ENCODE results near the gene OXER1.
A peak's percentile ranks its signal among the peaks of the same experiment; 100 is the strongest.

The OXER1 gene

DNA sequence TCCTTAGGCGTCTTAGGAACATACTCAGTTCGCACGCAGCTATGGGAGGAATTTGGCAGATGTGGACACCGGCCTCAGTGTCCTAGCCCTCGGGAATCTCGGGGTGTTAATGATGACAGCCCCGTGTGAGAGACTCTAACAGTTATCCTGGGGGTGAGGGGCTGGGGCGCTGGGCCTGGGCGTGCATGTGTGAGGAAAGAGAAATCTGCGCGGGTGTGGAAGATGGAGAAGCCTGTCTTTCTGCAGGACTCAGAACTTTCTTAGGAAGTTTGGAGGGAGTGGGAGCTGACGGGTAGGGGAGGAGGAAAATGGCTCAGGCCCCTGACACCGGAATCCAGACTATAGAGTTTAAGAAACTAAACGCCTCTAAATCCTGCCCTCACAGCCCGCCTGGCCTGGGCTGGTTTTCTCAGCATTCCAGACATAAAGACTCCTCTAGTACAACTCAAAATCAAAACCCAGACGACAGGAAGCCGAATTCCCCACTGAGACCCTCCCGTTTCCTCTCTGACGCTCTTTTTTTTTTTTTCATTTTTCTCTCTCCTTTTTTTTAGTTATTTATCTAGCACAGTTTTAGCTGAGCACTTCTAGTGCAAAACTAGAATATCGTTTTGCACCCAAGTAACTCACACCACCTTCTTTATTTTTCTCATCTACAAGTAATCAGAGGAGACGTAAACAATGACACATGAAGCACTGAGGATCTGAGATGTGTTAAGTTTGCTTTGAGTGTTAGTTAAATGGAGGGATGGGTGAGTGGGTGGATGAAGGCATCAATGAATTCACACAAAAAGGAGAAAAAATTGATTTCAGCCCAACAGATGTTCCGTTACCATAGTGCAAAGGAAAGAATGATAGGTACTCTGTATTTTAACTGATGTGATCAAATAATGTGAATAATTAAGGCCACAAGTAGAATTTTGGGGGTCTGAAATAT, 29.7 kb upstream of the OXER1 start:
- DNase-seq = no peak

DNA sequence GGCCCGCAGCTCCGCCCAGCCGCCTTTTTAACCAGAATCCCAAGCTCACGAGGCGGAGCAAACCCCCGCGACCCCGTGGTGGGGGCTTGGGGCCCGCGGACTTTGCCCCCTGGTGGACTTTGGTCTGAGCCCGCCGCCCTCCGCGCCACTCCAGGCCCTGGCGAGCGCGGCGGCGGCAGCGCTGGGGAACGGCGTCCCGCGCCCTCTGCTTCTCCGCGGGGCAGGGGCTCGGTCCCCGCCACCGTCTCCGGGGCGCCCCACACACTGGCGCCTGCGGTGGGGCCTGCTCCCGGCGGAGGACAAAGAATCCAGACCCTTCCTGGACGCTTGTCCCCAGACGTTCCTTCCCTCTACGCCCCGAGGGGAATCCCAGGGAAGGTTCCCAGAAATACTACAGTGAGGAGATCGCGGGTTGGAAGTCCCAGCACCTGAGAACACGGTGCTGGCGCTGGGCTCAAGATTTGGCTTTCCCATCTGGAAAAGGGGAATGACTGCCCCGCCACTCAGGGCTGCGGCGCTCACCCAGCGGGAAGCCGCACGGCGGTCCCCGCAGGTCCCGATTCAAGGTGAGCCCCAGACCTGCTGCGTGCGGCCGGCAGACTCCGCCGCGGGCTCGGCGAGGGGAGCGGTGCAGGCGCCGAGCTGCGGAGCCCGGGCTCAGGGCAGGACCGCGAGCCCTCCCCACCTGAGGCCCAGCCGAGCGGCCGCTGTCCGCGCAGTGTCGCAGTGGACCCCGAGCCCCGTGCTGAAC, 28.8 kb upstream of the OXER1 start, which contains the start of gene HAAO:
Gene HAAO, minus strand, starts transcription at position 1 of the 751 bp plus-strand sequence. CDS start 47 bp downstream, outside the sequence.
- peak in 1 of 2 donors; percentile 25 for DNase-seq

DNA sequence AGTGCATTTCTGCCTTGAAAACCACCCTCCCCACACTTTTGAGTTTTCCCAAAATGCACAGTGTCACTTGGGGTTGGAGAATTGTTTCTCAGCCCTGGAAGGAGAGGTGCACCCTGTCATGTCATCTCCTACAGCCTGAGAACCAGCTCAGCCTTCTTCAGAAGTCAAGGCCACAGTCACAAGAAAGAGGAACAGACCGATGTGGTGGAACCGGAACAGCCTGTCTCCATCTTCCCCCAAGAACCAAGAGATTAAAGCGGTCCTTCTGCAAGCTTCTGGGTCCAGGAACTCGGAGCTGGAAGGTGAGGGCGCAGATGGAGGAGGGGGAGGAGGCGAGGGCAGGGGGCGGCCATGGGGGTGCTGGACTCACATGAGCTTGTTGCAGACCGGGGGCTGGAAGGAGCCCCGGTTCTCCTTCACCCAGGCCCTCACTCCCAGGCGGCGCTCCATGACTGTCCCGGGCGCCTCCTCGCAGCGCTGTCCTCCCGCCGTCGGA, 28.2 kb upstream of the OXER1 start:
- DNase-seq = peak; percentile 50 to 54

DNA sequence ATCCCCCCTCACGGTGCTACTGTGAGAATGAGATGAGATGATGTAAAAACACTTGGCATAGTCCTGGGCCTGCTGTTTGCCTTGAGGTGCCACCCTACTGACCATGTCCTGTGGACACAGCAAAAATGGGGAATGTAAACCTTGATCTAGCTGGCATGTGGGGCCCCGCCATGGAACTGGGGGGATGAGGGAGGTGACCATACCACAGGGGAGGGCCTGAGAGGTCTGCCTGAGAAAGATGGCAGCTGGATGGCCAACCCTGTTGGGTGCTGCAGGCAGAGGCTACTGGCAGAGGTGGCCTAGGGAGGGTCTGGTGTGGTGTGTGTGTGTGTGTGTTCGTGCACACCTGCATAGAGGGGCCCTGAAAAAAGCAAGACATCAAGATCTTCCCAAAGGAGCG, 27.7 kb upstream of the OXER1 start:
- no peak for DNase-seq

DNA sequence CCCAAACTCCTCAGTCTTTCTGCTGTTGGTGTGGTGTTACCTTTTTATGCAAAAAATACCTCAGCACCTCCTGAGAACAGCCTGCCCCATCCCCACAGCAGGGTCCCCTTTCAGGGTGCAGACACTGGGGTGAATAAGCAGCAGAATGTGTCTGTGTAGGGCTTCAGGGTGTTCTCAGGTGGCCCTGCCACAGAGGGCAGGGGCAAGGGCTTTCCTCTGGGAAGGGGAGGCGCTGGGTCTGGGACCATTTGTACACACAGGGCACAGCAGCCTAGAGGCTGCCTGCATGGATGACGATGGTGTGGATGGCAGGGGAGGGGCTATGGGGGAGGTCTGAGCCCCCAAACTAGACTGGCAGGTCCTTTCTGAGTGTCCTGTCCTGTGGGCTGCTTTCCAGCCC, 25.8 kb upstream of the OXER1 start:
- no peak for DNase-seq

DNA sequence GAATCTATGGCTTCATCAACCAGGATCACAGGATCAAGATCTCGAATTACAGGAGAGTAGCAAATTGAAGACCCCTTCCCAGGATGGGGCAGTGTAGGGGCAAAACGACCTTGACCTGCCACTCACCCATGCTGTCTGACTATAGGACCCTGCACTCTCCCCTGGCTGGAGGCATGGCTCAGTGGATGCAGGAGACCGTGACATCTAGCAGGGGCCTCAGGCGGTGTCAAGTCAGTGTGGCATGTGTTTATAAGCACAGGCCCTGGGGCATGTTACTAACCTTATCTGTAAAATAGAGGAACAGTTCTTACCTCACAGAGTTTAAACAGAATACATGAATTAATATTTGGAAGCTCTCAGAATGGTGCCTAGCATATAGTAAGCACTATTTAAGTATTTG, 24.9 kb upstream of the OXER1 start:
- no peak for DNase-seq

DNA sequence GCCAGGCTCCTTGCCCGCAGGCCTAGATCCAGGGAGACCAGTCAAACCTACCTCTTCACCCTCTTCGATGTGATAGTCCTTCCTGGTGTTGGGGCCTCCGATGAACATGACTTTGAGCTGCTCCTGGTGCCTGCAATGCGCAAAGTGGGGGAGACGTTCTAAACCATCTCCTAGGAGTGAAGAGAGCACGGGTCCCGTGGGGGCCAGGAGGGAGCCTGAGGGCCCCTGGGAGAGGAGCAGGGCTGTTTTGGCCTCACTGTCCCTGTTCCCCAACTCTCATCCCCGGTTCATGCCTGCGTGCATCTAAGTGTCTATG, 24.5 kb upstream of the OXER1 start:
- DNase-seq = no peak

DNA sequence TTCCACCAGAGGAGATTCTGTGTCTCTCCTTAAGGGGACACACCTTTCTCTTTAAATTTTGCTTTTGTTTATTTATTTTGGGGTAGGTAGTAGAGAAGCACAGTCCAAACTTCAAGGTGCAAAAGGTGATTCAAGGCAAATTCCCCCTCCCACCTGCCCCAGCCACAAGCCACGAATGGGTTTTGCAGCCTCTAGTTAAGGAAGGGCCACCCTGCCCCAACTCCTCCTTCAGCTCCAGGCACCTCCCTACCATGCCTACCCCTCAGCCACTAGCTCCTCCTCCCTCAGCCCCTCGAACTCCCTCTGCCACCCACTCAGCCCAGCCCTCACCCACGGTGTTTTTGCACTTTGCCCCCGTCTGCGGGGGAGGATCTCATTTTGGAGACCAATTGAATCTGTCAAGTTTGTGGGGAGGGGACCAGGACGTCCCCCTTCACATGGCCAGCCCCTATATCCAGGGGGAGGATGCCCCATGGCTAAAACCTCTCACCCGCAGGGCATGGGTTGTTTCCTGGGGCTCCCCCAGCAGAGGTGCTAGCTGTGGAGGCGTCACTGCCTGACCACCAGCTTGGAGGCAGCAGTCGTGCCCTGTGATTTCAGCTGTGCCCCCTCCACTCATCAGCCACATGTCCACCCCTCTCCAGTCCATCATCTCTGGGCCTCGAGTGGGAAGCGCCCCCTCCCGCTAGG, 24.0 kb upstream of the OXER1 start:
- DNase-seq = no peak

DNA sequence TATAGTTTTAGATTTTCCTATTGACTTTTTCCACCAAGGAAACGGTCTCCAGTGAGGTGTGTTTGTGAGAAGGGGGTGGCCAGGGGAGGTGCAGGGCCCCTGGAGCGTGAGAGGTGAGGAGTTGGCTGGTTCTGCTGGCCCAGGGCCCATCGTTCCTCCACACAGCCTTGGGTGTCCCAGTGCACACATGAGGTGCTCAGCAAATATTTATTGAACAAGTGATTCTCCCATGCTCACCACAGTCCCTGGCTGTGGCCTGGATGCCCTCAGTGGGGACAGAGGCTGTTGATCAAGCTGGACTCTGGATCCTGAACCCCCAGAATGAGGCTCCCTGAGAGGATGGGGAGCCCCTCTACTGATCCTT, 23.5 kb upstream of the OXER1 start:
- DNase-seq = no peak

DNA sequence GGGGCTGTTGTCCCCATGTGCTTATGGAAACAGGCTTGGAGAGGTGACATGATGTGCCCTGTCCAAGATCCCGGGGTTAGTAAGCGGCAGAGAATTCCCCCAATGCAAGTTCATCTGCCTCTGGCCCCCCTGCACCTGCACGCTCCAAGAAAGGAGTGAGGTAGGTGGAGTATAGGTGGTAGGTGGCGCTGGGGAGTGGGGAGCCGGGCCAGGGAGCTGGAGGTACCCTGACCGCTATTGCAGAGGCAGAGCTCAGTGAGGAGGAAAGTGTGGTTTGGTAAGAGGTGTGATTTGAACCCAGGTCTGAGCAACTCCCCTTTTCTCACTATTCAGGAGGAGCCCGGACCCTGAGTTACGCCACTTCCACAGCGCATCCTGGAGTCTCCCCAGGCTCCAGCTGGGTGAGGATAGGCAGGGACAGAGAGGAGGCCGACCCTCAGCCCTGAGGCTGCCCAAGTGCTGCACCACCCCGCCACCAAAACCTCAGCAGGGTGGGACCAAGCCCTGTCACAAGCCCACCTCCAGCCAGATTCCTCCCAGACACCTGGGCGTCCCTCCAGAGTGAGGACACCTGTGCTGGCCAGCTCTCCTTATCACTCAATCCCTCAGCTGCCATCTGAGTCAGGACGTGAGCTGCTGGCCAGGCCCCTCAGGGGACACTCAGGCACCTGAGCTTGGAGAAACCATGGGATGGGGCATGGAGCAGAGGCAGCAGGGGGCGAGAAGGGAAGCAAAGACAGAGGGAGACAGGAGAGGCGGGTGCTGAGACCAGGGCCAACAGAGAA, 22.8 kb upstream of the OXER1 start:
- no peak for DNase-seq

DNA sequence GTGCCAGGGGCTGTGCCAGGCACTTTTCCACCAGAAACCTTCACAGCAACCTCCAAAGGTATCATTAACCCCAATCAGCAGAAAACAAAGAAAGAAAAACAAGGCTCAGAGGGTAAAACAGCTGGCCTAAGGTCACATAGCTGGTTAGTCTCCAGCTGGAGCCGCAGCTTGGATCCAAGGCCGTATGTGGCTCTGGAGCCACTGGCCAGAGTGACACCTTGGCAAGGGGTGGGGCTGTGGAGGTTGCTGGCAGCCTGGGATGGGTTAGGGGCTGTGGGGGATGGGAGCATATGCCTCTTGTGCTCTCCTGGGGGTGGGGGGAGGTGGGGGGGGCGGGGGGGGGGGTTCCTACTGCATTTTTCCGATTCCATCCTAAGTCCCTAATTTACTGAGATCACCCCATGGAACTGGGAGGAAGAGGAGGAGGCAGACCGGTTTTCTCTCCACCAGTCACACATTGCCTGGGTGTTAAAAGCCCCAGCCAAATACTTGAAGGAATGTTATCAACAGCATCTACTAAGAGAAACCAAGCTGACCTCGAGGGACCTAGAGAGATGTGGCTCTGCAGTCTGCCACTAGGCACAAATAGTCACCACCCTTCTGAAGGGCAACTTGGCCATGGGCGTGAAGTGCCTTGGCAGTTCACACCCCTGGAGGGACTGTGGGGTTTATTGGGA, 20.4 kb upstream of the OXER1 start:
- DNase-seq = no peak

DNA sequence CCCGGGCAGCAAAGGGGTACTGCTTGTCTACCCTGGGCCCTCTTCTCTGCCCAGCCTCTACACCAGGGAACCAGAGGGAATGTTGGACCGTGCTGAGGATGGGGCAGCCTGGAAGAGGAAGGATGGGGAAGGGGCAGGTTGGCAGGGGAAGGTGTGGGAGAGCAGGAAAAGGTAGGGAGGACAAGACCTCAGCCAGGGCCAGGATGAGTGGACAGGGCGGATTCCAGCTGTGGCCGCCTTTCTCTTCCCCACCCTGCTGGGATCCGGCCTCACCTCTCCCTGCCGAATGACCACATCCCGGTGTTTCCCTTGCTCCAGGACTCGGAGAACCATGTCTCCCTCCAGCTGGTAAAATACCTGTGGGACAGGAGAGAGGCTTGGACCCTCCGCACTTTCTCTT, 19.6 kb upstream of the OXER1 start:
- no peak for DNase-seq

DNA sequence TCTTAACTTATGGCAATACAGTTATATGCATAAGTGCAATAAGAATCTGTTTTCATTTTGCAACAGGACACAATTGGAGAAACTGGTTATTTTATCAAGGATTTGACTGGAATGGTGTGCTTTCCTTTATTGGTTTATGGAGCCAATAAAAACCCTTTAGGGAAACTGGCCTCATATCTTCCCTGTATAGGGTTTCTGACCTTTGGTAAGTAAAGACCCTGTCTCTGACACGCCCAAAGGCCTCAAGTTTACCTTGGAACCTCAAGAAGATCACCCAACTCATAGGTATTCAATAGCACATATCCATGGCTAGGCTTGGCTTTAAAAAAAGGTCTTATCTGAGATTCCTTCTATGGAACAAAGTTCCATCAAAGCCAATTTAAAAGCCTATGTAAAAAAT, 17.2 kb upstream of the OXER1 start:
- no peak for DNase-seq

DNA sequence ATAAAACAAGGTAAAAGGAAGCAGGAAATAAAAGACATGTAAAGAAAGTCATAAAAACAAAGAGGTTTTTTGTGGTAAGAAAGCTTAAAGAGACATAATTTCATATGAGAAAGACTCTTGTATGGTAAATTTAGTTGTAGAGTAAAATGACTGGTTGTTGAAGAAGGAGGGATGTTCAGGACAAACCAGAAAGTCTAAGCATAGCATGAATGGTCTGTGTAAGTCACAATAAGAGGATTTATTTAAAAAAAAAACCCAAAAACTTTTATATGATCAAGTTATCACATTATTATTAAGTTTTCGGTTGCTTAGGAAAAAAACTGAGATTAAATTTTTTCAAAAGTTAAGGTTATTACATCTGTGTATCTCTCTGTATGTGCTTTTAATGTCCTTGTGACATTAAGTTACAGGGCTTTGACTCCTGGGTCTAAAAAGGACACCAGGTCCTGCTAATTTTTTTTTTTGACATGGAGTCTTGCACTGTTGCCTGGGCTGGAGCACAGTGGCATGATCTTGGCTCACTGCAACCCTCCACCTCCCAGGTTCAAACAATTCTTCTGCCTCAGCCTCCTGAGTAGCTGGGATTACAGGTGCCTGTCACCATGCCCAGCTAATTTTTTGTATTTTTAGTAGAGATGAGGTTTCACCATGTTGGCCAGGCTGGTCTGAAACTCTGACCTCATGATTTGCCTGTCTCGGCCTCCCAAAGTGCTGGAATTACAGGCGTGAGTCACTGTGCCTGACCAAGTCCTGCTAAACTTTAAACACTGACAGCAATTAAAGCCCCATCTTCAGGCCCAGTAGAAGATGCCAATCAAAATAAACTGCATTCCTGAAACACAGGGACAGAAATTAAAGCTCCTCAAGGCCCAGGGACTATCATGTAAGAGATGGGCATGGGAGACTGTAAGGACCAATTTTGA, 14.2 kb upstream of the OXER1 start:
- no peak for DNase-seq

DNA sequence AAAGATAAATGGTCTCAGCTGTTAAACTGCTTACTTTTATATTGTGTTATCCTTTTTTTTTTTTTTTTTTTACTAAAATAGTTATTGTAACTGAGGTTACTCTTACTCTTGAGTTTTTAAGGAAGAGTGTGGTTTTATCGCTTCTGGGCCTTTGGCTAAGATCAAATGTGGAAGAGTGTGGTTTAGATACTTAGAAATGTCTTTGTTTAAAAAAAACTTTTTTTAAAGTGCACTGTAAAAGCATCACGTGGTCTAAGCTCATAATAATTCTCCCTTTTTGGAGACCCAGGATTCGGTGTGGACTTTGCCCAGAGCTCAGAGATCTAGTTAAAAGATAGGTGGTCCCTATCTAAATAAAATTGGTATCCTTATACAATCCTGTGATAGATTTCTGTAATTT, 11.9 kb upstream of the OXER1 start:
- no peak for DNase-seq

DNA sequence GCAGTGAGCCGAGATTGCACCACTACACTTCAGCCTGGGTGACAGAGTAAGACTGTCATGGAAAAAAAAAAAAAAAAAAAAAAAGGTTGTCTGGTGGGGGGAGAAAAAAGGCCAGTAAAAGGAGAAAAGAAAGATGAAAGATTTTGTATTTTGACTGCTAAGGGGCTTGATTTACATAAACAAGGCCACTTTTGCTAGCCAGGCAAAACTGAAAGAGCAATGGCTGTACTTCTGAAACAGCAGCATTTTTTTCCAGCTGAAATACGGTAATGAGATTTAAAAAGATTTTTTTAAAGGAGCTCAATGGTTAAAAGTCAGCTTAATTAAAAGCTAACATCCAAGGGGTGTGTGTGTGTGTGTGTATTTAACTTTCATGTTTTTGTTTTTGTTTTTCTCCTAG, 11.3 kb upstream of the OXER1 start:
- no peak for DNase-seq

DNA sequence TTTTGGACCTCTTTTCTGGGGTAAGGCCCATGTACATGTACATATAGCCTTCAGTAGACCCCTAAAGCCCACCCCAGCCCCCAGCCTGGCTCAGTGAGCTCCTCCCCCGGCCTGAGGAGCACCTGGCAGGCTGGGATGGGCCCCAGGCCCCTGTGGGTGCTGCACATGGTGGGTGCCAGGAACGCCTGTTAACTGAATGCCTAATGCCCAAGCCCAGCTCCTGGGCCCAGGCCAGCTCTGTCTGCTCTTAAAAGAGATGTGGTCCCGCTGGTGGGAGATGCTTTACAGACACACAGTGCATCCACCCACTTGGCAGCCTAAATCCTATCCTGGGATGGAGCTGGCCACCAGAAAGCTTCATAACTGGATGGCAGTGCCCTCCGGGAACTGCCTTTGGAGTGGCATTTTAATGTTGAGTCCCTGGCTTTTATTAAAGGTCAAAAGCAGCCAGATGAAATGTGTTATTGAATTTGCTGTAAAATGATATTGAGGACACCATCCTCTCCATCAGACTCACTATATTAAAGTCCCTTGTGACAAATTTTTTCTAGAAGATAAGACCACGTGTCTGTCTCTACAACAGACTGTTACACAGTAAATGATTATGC, 7.7 kb upstream of the OXER1 start:
- no peak for DNase-seq

DNA sequence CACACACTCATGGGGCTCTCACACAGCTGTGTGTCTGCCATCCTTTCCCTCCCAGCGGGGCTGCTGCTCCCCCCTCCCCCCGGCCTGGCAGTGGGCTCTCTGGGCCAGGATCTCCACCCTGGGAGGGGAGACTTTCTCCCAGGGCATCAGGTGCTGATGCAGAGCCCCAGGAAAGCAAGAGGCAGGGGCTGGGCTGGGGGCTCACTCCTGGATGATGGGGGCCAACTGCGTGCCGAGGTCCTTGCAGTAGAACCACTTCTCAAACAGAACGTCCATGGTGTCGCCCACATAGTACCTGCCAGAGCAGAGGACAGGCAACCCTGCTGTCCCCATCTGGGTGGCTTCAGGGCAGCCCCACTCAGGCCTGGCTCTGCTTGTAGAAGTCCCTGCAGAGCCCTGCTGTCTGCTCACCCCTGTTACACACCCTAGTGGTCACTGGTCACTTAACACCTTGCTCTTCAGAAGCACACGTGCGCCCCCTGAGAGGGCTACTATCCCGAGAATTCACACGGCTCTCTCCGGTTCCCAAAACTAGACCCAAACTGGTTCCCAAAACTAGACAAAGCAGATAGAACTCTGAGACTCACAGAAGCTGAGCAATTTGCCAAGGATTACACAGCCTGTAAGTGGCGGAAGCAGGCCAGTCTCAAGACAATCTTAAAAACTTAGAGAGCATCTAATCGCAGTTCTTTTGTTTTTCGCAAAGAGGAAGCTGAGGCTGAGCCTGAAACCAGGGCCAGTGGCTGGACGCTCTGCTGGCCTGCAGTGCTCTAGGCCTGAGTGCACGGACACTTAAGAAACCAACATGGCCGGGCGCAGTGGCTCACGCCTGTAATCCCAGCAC, 6.6 kb upstream of the OXER1 start:
- peak; percentile 52 to 55 for DNase-seq

DNA sequence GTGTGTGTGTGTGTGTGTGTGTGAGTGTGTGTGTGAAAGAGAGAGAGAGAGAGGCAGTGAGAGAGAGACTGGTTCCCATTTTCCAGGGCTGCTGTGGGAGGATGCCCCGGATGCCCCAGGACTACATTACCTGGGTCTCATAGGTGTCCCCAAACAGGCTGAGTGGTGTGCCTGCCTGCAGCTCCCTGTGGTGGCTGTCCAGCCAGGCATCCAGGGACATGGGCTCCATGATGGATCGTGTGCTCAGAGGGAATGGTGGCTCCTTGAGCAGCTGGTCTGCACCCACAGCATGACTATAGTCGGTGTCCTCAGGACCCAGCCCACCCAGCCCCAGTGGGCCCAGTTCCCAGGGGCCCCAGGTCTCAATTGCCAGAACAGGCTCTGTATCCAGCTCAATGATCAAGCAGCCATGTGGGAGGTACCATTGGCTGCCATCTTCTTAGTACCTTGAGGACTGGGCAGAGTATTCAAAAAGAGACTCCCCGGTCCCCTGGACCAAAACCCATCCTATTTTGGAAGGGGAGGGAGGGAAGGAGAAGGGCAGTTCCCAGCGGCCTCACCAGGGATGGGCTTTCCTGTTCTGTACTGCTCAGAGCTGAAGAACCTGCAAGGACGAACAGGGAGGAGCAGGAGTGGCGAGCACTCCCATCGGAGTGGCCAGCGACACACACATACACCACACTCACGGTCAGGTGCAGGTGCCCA, 5.8 kb upstream of the OXER1 start:
- no peak for DNase-seq
